ENCODE data around the gene TNFAIP8L2.
"Not testable (repeated sequence)": the region's sequence is repeated elsewhere in the genome, so short reads cannot be mapped to it uniquely, and the experiment has no call there.

Gene TNFAIP8L2

GRCh38 chr1:151189637-151190445 lies 33.4 kb downstream of the TNFAIP8L2 start, which contains the start of gene VPS72:
TSS of gene VPS72 (minus strand) at chr1:151190197. CDS start at chr1:151190121, 76 bp downstream.
- DNase-seq (ENCODE audit: low read depth), result peak; percentile 76

GRCh38 chr1:151192047-151192446 lies 35.6 kb downstream of the TNFAIP8L2 start:
- DNase-seq (ENCODE audit: low read depth), result no peak

- no peak for DNase-seq (ENCODE audit: low read depth)
Measured at GRCh38 chr1:151193304-151193703, 36.9 kb downstream of the TNFAIP8L2 start.

DNA sequence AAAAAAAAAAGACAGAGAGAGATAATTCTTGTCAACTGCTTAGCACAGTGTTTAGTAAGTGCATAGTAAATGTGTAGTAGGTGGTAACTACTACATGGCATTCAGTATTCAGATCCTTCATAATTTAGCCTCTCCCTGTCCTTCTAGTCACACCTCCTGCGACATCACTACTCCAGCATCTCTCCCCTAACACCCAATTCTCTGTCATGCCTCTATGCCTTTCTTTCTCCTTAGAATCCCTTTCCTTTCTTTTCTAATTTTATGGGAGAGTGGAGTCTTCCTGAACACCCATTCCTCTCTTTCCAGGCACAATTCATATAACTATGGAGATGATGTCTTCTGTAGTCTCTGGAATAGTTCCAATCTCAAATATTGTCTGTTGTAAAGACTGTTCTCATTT lies 37.4 kb downstream of the TNFAIP8L2 start:
- no peak for DNase-seq (ENCODE audit: low read depth)

DNA sequence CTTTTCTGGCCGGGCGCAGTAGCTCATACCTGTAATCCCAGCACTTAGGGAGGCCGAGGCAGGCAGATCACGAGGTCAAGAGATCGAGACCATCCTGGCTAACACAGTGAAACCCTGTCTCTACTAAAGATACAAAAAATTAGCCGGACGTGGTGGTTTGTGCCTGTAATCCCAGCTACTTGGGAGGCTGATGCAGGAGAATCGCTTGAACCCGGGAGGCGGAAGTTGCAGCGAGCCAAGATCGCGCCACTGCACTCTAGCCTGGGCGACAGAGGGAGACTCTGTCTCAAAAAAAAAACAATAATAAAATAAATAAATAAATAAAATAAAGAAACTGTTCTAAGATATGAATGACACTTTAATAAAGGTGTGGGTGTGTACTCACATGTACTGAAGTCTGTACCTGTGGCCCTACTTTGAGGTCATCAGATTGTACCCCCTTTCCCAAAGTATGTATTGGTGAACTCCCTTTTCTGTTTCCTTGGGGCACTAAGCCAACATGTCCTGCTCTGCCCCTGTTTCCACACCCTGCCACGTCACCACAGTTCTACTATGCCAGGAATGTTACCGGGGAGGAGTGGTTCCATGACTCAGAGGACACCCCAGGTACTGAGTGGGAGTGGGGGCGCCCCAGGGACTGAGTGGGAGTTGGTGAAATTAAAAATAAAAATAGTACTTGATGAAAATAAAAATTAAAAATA lies 38.6 kb downstream of the TNFAIP8L2 start:
- DNase-seq (ENCODE audit: low read depth), result not testable (repeated sequence)

GRCh38 chr1:151196292-151196800 lies 39.9 kb downstream of the TNFAIP8L2 start:
- no peak for DNase-seq (ENCODE audit: low read depth)

- DNase-seq (ENCODE audit: low read depth), result no peak
Measured at GRCh38 chr1:151197863-151198253, 41.4 kb downstream of the TNFAIP8L2 start.

- DNase-seq (ENCODE audit: low read depth), result peak; percentile 97
Measured at GRCh38 chr1:151198254-151199127, 42.0 kb downstream of the TNFAIP8L2 start, which contains the start of gene PIP5K1A. TSS of gene PIP5K1A (plus strand) at chr1:151198552. CDS start at chr1:151198997, 445 bp downstream.

- DNase-seq (ENCODE audit: low read depth), result no peak
Measured at GRCh38 chr1:151199873-151200581, 43.6 kb downstream of the TNFAIP8L2 start.

- not testable (repeated sequence) for DNase-seq (ENCODE audit: low read depth)
Measured at GRCh38 chr1:151205381-151205965, 49.0 kb downstream of the TNFAIP8L2 start.
